ENCODE data around the gene RNF7.
A peak's percentile ranks its signal among the peaks of the same experiment; 100 is the strongest.

RNF7 gene

DNA sequence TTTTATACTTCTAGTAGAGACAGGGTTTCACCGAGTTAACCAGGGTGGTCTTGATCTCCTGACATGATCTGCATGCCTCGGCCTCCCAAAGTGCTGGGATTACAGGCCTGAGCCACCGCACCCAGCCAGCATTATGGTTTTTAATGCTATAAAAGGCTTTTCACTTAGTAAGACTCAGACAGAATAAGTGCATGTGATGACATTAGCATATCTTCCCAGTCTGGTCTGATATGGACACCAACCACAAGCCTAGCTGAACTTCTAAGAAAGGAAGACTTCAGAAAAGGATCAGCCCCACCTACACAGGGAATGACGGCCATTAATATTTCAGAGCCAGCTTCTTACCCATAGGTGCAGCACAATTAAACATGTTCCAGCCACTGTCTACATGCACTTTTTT, 52.1 kb downstream of the RNF7 start:
- Histone ChIP-seq H3K4me3 (ENCODE audit: low read length) (no peak overlapping the region), H3K4me2 (ENCODE audit: low read length) (no peak overlapping the region), H3K9me2 (replicated peaks; ENCODE audit: control insufficient read depth, low read length) (no peaks in the 10 kb centered on the region), H3K36me3 (ENCODE audit: control insufficient read depth, low read length) (no peaks in the 10 kb centered on the region), H3F3A (ENCODE audit: control insufficient read depth, insufficient read depth) (no peaks in the 10 kb centered on the region), H3K4me1 (ENCODE audit: control insufficient read depth, low read length) (0 out of 2 replicates have a peak, but pooled peaks cover 2% of the 10 kb centered on the region), H3K79me2 (ENCODE audit: control insufficient read depth, low read length) (no peaks in the 10 kb centered on the region), H3K9me3 (ENCODE audit: control insufficient read depth, insufficient read depth, low read length) (no peaks in the 10 kb centered on the region), H3K27ac (ENCODE audit: low read depth, low read length) (no peak overlapping the region), H4K20me1 (ENCODE audit: control insufficient read depth, insufficient read depth, low read depth, low read length) (no peaks in the 10 kb centered on the region), H3K27me3 (ENCODE audit: control insufficient read depth, low read length) (no peaks in the 10 kb centered on the region)
- TF ChIP-seq EZH2phosphoT487 (IDR thresholded peaks at IDR 0.05; ENCODE audit: borderline replicate concordance, low read length) = no peak
- TF ChIP-seq, protein P1, sequence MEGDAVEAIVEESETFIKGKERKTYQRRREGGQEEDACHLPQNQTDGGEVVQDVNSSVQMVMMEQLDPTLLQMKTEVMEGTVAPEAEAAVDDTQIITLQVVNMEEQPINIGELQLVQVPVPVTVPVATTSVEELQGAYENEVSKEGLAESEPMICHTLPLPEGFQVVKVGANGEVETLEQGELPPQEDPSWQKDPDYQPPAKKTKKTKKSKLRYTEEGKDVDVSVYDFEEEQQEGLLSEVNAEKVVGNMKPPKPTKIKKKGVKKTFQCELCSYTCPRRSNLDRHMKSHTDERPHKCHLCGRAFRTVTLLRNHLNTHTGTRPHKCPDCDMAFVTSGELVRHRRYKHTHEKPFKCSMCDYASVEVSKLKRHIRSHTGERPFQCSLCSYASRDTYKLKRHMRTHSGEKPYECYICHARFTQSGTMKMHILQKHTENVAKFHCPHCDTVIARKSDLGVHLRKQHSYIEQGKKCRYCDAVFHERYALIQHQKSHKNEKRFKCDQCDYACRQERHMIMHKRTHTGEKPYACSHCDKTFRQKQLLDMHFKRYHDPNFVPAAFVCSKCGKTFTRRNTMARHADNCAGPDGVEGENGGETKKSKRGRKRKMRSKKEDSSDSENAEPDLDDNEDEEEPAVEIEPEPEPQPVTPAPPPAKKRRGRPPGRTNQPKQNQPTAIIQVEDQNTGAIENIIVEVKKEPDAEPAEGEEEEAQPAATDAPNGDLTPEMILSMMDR (IDR thresholded peaks at IDR 0.05; ENCODE audit: low read depth, low read length, poor library complexity, severe bottlenecking) = no peak

DNA sequence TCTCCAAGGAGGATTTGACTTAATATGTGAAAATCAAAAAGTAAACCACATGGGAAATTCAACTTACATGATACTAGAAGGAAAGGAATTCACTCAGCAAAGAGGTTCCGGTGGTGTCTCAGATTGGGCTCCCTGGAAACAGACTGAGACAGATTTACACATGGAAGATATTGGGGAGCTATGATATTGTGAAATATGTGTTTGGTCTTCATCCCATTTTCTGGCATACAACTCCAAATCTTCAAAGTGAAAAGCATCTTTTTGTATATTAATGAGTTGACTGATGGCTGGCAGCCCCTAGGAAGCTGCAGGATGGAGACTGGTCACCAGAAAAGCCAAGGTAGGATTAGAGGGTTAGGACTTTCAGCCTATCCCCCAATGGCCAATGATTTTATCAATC, 54.4 kb downstream of the RNF7 start:
- no peak for TF ChIP-seq EZH2phosphoT487 (IDR thresholded peaks at IDR 0.05; ENCODE audit: borderline replicate concordance, low read length)
- TF ChIP-seq, protein P1 (IDR thresholded peaks at IDR 0.05; ENCODE audit: low read depth, low read length, poor library complexity, severe bottlenecking) = no peak
- no peak overlapping the region for H3K4me2 ChIP-seq (ENCODE audit: low read length)
- H3K79me2 ChIP-seq (ENCODE audit: control insufficient read depth, low read length) = no peaks in the 10 kb centered on the region
- no peak overlapping the region for H3K4me3 ChIP-seq (ENCODE audit: low read length)
- no peak overlapping the region for H3K27ac ChIP-seq (ENCODE audit: low read depth, low read length)
- no peaks in the 10 kb centered on the region for H3K9me2 ChIP-seq (replicated peaks; ENCODE audit: control insufficient read depth, low read length)
- peaks cover 21% of the 10 kb centered on the region for H3K4me1 ChIP-seq (ENCODE audit: control insufficient read depth, low read length)
- H3K36me3 ChIP-seq (ENCODE audit: control insufficient read depth, low read length) = no peaks in the 10 kb centered on the region
- H4K20me1 ChIP-seq (ENCODE audit: control insufficient read depth, insufficient read depth, low read depth, low read length) = no peaks in the 10 kb centered on the region
- no peaks in the 10 kb centered on the region for H3K27me3 ChIP-seq (ENCODE audit: control insufficient read depth, low read length)
- H3K9me3 ChIP-seq (ENCODE audit: control insufficient read depth, insufficient read depth, low read length) = no peaks in the 10 kb centered on the region
- peaks cover 6% of the 10 kb centered on the region; the same call in 1 of the 2 replicates for H3F3A ChIP-seq (ENCODE audit: control insufficient read depth, insufficient read depth)

DNA sequence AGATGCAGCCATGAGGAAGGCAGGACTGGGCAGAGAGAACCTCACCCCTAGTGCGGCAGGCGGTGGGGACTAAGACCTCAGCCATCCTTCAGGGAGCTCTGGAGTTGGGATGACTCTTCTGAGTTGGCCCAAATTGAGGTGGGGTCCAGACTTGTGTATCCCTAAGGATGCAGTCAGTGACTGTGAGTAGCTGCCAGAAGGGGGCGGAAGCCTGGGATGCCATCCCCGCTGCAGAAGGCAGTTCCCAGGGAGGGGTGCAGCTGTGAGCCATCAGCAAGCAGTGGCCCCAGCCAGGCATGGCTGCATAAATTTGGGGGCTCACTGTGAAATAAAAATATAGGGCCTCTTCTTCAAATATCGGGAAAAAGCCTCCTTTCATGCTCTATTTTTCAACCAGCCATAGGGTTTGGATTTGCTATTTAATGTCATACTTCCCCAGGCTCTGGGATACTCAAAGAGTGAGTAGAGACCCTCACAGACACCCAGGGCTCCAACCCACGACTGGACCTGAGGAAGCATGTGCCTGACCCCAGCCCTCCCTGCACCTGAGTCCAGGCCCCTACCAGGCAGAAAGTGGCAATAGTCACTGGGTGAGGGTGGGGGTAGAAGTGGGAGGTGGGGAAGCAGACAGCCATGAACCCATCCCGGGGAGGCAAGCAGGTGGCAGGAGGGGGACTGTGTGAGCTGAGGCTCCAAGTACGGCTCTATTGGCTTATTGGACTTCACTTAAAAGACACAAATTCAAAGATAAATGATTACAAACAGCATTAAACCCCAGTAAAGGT, 55.6 kb downstream of the RNF7 start:
- Histone ChIP-seq H4K20me1 (ENCODE audit: control insufficient read depth, insufficient read depth, low read depth, low read length) (no peaks in the 10 kb centered on the region), H3K9me2 (replicated peaks; ENCODE audit: control insufficient read depth, low read length) (no peaks in the 10 kb centered on the region), H3K79me2 (ENCODE audit: control insufficient read depth, low read length) (no peaks in the 10 kb centered on the region), H3K4me2 (ENCODE audit: low read length) (no peak overlapping the region), H3K36me3 (ENCODE audit: control insufficient read depth, low read length) (no peaks in the 10 kb centered on the region), H3K9me3 (ENCODE audit: control insufficient read depth, insufficient read depth, low read length) (no peaks in the 10 kb centered on the region), H3F3A (ENCODE audit: control insufficient read depth, insufficient read depth) (peaks cover 6% of the 10 kb centered on the region; the same call in 1 of the 2 replicates), H3K4me1 (ENCODE audit: control insufficient read depth, low read length) (peaks cover 29% of the 10 kb centered on the region), H3K27ac (ENCODE audit: low read depth, low read length) (no peak overlapping the region), H3K4me3 (ENCODE audit: low read length) (no peak overlapping the region), H3K27me3 (ENCODE audit: control insufficient read depth, low read length) (no peaks in the 10 kb centered on the region)
- no peak for TF ChIP-seq EZH2phosphoT487 (IDR thresholded peaks at IDR 0.05; ENCODE audit: borderline replicate concordance, low read length)
- TF ChIP-seq, protein P1 (IDR thresholded peaks at IDR 0.05; ENCODE audit: low read depth, low read length, poor library complexity, severe bottlenecking) = peak; percentile 32
